Measurements from ENCODE around the gene HS3ST3A1. TPM values are rescaled to one million over a fixed set of nuclear protein-coding genes. Genes with fewer than 3 reads are reported as not detected.
"Not testable (repeated sequence)": the region's sequence is repeated elsewhere in the genome, so short reads cannot be mapped to it uniquely, and the experiment has no call there.

HS3ST3A1 gene
- total RNA-seq, 1 experiment from 2014 or later, result 187 TPM

- DNase-seq (ENCODE audit: low read depth), result no peak
Observed at GRCh38 chr17:13538841-13539411, 62.8 kb downstream of the HS3ST3A1 start.

DNA sequence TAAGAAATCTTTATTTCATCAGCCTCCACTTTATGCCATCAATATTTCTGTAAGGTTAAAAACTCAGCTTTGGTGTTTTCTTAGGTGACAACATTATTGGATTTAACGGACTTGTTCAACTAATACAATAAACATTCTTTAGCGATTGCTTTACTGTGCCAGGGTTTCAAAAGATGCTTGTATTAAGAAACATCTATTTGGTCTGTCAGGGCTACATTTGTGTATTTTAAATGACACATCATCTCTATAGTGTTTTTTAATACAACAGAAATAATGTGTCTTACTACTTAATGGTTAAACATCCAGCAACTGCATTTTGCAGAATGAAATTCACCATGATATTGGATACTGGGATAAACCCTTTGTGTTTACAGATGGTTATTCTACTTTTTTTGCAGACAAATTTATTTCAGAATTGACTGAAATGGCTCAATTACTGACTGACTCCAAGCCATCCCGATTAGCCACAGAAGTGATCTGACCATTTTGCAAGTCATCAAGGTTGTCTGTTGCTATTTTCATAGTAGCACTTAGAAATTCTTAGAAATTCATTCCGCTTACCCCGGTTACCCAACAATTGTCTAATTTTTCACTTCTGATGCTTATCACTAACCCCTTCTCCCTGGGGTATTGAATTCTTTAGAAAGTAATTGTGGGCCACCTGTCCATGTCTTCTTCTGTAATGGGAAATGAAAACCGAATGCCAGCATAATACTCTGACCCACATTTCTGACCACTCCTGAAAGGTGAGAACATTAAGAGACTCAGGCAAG, 63.7 kb downstream of the HS3ST3A1 start:
- no peak for DNase-seq (ENCODE audit: low read depth)

GRCh38 chr17:13537167-13537731, 64.5 kb downstream of the HS3ST3A1 start:
- no peak for DNase-seq (ENCODE audit: low read depth)

DNA sequence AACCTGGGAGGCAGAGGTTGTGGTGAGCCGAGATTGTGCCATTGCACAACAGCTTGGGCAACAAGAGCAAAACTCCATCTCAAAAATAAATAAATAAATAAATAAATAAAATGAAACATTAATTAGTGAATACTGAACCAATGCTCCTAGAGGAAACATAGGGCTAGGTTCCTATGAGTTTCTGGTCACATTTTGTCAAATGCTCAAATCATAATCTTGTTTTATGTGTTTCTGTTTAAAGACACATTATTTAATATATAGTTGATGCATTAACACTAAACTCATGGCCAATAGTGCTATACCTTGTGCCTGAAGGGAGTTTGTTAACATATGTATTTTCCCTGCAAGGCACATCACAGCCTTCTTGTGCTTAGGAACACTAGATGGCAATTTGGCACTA, 66.8 kb downstream of the HS3ST3A1 start:
- no peak for DNase-seq (ENCODE audit: low read depth)

DNA sequence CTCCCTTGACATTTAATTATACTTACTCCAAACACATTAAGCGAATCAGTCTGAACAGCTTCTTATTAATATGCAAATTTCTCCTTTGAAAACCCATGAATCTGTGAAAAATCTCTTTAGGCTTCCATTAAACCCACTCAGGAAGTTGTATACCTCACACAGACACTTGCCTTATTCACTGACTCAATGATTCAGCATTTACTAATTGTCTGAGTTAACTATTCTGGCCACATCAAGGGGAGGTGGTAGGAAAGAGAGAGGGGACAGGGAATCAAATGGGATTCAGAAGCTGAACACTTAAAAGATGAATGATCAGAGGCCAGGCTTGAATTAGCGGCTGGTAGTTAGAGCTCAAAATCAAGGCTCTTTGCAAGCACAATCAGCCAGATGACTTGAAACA, 70.0 kb downstream of the HS3ST3A1 start:
- no peak for DNase-seq (ENCODE audit: low read depth)

DNA sequence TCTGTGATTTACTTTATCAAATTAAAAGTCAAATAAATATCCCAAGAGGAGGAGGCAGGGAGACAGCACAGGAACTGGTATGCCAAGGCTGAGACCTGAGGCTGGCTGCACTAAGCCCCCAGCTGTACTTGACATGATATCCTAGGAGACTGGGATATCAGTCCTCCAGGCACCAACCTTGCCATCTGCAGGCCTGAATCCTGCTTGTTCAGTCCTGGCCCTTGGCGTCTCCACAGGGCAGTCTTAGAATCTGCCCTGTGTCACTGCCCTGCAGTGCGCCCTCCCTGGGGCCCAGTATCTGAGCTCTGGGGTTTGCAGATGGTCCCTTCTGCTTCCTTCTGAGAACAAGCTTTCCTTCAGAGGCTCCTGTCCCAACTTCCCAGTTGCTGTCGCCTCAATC, 75.9 kb downstream of the HS3ST3A1 start:
- no peak for DNase-seq (ENCODE audit: low read depth)

GRCh38 chr17:13523164-13523563, 78.6 kb downstream of the HS3ST3A1 start:
- no peak for DNase-seq (ENCODE audit: low read depth)

GRCh38 chr17:13522749-13523148, 79.0 kb downstream of the HS3ST3A1 start:
- DNase-seq (ENCODE audit: low read depth), result no peak

- DNase-seq (ENCODE audit: low read depth), result no peak
Observed at GRCh38 chr17:13521784-13522183, 79.9 kb downstream of the HS3ST3A1 start.

GRCh38 chr17:13520899-13521572, 80.7 kb downstream of the HS3ST3A1 start:
- DNase-seq (ENCODE audit: low read depth), result peak; percentile 73

- DNase-seq (ENCODE audit: low read depth), result no peak
Observed at GRCh38 chr17:13518261-13519000, 83.3 kb downstream of the HS3ST3A1 start.

GRCh38 chr17:13513039-13513405, 88.7 kb downstream of the HS3ST3A1 start:
- DNase-seq (ENCODE audit: low read depth), result no peak

DNA sequence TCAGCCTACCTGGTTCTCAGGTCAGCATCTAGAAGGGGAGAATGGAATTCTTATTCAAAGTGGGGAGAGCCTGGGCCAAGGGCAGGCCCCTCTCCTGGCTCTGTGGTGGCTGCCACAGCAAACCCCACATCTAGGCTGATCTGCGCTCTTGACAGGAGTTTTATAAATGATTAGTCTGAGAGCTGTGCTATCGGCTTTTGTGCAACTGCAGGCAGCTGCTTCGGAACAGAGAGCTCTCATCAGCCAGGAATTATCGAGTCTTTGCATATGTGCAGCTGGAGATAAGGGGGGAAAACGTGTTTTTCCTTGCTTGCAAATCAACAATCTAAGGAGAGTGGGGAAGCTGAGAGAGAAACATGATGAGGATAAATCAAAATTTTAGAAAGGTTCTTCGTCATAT, 91.7 kb downstream of the HS3ST3A1 start:
- no peak for DNase-seq (ENCODE audit: low read depth)

- no peak for DNase-seq (ENCODE audit: low read depth)
Observed at GRCh38 chr17:13509527-13509926, 92.2 kb downstream of the HS3ST3A1 start.

GRCh38 chr17:13508896-13509295, 92.8 kb downstream of the HS3ST3A1 start:
- DNase-seq (ENCODE audit: low read depth), result peak; percentile 18

DNA sequence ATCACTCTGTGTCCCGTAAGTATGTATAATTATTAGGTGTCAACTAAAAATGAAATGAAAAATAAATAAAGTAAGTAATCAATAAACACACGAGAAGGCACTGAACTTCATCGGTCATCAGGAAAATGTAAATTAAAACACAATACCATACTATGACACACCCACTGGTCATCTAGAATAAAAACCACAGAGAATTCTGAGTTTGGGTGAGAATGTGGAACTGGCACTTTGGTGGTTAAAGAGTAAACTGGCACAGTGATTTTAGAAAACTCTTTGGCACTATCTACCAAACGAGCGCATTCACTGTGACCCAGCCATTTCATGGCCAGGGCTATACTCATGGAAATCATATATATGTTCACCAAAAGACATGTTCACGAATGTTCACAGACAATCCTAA, 98.2 kb downstream of the HS3ST3A1 start:
- DNase-seq (ENCODE audit: low read depth), result peak; percentile 24

DNA sequence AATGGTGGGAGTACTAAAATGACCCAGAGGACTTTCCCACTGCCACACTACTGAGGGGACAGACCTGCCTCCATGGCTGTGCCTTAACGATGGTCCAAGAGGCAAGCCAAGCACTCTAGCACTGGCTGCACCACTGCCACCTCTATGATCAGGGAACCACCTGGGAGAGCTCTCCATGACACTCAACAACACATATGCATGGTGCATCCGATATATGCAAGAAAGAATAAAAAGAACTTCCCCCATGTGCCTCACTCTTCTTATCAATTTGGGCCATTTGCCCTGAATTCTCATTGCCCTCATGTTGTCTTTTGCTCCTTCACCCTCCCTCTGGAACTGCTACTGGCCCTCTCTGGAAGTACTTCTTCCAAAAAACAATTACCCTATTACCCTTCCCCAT, 99.5 kb downstream of the HS3ST3A1 start:
- DNase-seq (ENCODE audit: low read depth), result no peak

DNA sequence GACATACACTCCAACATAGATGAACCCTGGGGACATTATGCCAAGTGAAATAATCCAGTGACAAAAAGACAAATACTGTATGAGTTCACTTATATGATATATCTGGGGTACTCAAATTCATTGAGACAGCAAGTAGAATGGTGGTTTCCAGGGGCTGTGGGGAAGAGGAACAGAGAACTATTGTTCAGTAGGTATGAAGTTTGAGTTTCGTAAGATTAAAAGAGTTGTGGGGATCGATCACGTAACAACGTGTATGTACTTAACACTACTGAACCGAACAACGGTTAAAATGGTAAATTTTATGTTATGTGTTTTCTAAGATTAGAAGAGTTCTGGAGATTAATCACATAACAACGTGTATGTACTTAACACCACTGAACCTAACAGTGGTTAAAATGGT, 100.8 kb downstream of the HS3ST3A1 start:
- no peak for DNase-seq (ENCODE audit: low read depth)

GRCh38 chr17:13498184-13498583, 103.5 kb downstream of the HS3ST3A1 start:
- DNase-seq (ENCODE audit: low read depth), result no peak

DNA sequence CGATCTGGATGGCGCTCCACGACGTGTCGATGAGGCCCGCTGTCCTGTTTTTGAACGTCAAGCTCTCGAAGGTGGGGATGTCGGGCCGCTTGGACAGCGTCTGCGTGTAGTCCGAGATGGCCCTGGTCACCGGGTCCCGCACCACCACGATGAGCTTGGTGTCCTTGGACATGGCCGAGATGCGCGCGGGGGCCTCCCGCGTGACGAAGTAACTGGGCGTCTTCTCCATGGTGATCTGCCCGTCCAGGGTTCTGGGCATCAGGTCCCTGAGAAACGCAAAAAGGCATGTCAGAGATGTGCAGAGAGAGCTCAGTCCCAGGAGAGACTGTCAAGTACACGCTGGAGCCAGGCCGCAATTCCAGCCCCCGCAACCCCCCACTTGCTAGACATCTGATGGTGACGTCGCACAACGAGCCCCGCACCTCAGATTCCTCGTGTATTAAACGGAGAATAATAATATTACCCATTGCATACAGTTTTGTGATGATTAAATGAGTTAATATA, 105.1 kb downstream of the HS3ST3A1 start:
- not testable (repeated sequence) for DNase-seq (ENCODE audit: low read depth)

DNA sequence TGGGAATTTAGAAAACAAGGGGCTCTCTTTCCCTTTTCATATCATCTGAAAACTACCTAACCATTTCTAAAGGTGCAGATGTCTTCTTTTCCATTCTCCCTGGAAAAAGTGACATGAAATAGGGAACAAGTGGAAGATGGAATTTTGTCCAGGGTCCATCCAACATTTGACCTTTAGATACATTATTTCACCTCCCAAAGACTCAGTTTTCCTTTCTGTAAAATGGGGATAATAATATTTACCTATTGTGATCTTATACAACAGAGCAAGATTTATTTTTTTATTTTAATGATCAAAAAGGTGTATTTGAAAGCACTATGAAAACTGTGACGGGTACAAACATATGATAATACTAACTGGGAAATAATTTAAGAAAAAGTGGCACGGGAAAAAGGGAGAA, 106.3 kb downstream of the HS3ST3A1 start:
- DNase-seq (ENCODE audit: low read depth), result no peak

Data from HT1080 (cell line).